Vagina (tissue), 2 donors: Measurements from ENCODE around the gene PTPRN2.

Experiments used
- POLR2A ChIP-seq, 2 donors: fragments of 450-650 bp; IDR thresholded peaks; one replicate each; pipeline ENCODE4 v1.6.1; 2017; ENCODE audit warnings: antibody characterized with exemption in 2 of 2, mild to moderate bottlenecking in 2 of 2, moderate library complexity in 2 of 2
- POLR2AphosphoS5 ChIP-seq, 2 donors: sonication (generic); formaldehyde crosslinking; IDR thresholded peaks; one replicate each; pipeline ENCODE4 v1.9.0; 2017; ENCODE audit warnings: antibody characterized with exemption in 2 of 2, mild to moderate bottlenecking in 2 of 2, low read depth in 1 of 2; ENCODE audit not compliant: insufficient read depth in 1 of 2
- TF ChIP-seq, protein P1 (sequence below), 3 experiments: fragments of 450-650 bp in 2 of 3; fragments of 200-600 bp in 1 of 3; sonication (generic) in 1 of 3; IDR thresholded peaks; one replicate each; pipeline ENCODE4 v1.5.1; 2017 to 2019; ENCODE audit warnings: antibody characterized with exemption in 3 of 3, mild to moderate bottlenecking in 2 of 3, moderate library complexity in 2 of 3

GRCh38 chr7:157497367-157497743, 1090.3 kb downstream of the PTPRN2 start:
- TF ChIP-seq, protein P1, sequence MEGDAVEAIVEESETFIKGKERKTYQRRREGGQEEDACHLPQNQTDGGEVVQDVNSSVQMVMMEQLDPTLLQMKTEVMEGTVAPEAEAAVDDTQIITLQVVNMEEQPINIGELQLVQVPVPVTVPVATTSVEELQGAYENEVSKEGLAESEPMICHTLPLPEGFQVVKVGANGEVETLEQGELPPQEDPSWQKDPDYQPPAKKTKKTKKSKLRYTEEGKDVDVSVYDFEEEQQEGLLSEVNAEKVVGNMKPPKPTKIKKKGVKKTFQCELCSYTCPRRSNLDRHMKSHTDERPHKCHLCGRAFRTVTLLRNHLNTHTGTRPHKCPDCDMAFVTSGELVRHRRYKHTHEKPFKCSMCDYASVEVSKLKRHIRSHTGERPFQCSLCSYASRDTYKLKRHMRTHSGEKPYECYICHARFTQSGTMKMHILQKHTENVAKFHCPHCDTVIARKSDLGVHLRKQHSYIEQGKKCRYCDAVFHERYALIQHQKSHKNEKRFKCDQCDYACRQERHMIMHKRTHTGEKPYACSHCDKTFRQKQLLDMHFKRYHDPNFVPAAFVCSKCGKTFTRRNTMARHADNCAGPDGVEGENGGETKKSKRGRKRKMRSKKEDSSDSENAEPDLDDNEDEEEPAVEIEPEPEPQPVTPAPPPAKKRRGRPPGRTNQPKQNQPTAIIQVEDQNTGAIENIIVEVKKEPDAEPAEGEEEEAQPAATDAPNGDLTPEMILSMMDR (IDR thresholded peaks at IDR 0.05), result no peak
- TF ChIP-seq POLR2AphosphoS5 (IDR thresholded peaks at IDR 0.05; ENCODE audit: insufficient read depth in 1 of 2, low read depth in 1 of 2), result no peak
- no peak for TF ChIP-seq POLR2A (IDR thresholded peaks at IDR 0.05)
